H9 (cell line): ENCODE measurements around the gene ANGPT4. TPM values are rescaled to one million over a fixed set of nuclear protein-coding genes. Genes with fewer than 3 reads are reported as not detected.

Source experiments
- DNase-seq: peaks from one replicate; pipeline ENCODE4 v3.0.0-alpha.2; 2017
- H2AFZ ChIP-seq: one replicate; pipeline ENCODE4 v1.6.1; 2013; ENCODE audit warnings: mild to moderate bottlenecking, low read length, control low read depth, moderate library complexity
- H2AK5ac ChIP-seq: 2 replicates; pipeline ENCODE4 v1.6.1; 2013; ENCODE audit warnings: low read length, control low read depth, mixed read lengths; ENCODE audit not compliant: insufficient read length
- H2BK120ac ChIP-seq: one replicate; pipeline ENCODE4 v1.6.1; 2013; ENCODE audit warnings: low read depth, mild to moderate bottlenecking, low read length, control low read depth, inconsistent platforms; ENCODE audit not compliant: poor library complexity, severe bottlenecking
- H2BK12ac ChIP-seq: 2 replicates; pipeline ENCODE4 v1.6.1; 2013; ENCODE audit warnings: low read length, control low read depth, mixed read lengths, low read depth; ENCODE audit not compliant: insufficient read length
- H2BK15ac ChIP-seq: 2 replicates; pipeline ENCODE4 v1.6.1; 2013; ENCODE audit warnings: low read depth, low read length, control low read depth
- H2BK20ac ChIP-seq: one replicate; pipeline ENCODE4 v1.6.1; 2013; ENCODE audit warnings: low read depth, mild to moderate bottlenecking, low read length, control low read depth, inconsistent platforms; ENCODE audit not compliant: poor library complexity, severe bottlenecking
- H2BK5ac ChIP-seq: 2 replicates; pipeline ENCODE4 v1.6.1; 2013; ENCODE audit warnings: low read length, control low read depth, mixed read lengths; ENCODE audit not compliant: insufficient read length
- H3K14ac ChIP-seq: 2 replicates; pipeline ENCODE4 v1.6.1; 2013; ENCODE audit warnings: low read length, control low read depth; ENCODE audit not compliant: insufficient read depth
- H3K18ac ChIP-seq: 2 replicates; pipeline ENCODE4 v1.6.1; 2013; ENCODE audit warnings: low read depth, mild to moderate bottlenecking, mixed read lengths, low read length, control low read depth; ENCODE audit not compliant: insufficient read length
- H3K23ac ChIP-seq: 2 replicates; pipeline ENCODE4 v1.6.1; 2013; ENCODE audit warnings: low read length, control low read depth, mixed read lengths, low read depth; ENCODE audit not compliant: insufficient read length
- H3K23me2 ChIP-seq: 2 replicates; pipeline ENCODE4 v1.6.1; 2013; ENCODE audit warnings: low read depth, mild to moderate bottlenecking, mixed read lengths, low read length, control low read depth; ENCODE audit not compliant: insufficient read length, poor library complexity, severe bottlenecking
- H3K27ac ChIP-seq: 2 replicates; pipeline ENCODE4 v1.5.1; 2013; ENCODE audit warnings: low read length, control low read depth, mixed read lengths, low read depth; ENCODE audit not compliant: insufficient read length
- H3K27me3 ChIP-seq: 2 replicates; pipeline ENCODE4 v1.6.1; 2013; ENCODE audit warnings: low read length, control low read depth, inconsistent platforms; ENCODE audit not compliant: insufficient read depth
- H3K4ac ChIP-seq: 2 replicates; pipeline ENCODE4 v1.6.1; 2013; ENCODE audit warnings: low read depth, mild to moderate bottlenecking, control low read depth, inconsistent platforms, low read length, moderate library complexity
- H3K4me1 ChIP-seq: 2 replicates; pipeline ENCODE4 v1.6.1; 2013; ENCODE audit warnings: low read length, control low read depth, inconsistent platforms; ENCODE audit not compliant: insufficient read depth
- H3K4me2 ChIP-seq: 2 replicates; pipeline ENCODE4 v1.6.1; 2013; ENCODE audit warnings: low read length, control low read depth, mixed read lengths; ENCODE audit not compliant: insufficient read length, insufficient read depth
- H3K56ac ChIP-seq: 2 replicates; pipeline ENCODE4 v1.6.1; 2013; ENCODE audit warnings: low read depth, mild to moderate bottlenecking, mixed read lengths, low read length, control low read depth; ENCODE audit not compliant: insufficient read length
- H3K79me1 ChIP-seq: 2 replicates; pipeline ENCODE4 v1.6.1; 2013; ENCODE audit warnings: low read depth, mild to moderate bottlenecking, moderate library complexity, low read length, control low read depth, inconsistent platforms; ENCODE audit not compliant: insufficient read depth, poor library complexity, severe bottlenecking
- H3K79me2 ChIP-seq: 2 replicates; pipeline ENCODE4 v1.6.1; 2013; ENCODE audit warnings: low read length, control low read depth, inconsistent platforms; ENCODE audit not compliant: insufficient read depth
- H3K9ac ChIP-seq: 2 replicates; pipeline ENCODE4 v1.6.1; 2013; ENCODE audit warnings: low read length, control low read depth, mixed read lengths; ENCODE audit not compliant: insufficient read length; ENCODE audit errors: extremely low read depth
- H3K9me3 ChIP-seq: one replicate; pipeline ENCODE4 v1.6.1; 2013; ENCODE audit warnings: low read depth, low read length, inconsistent platforms; ENCODE audit not compliant: control insufficient read depth
- H3T11ph ChIP-seq: one replicate; pipeline ENCODE4 v1.6.1; 2013; ENCODE audit warnings: mild to moderate bottlenecking, low read length, control low read depth, inconsistent platforms
- H4K20me1 ChIP-seq: one replicate; pipeline ENCODE4 v1.6.1; 2013; ENCODE audit not compliant: control insufficient read depth, insufficient read length, insufficient read depth
- H4K5ac ChIP-seq: 2 replicates; pipeline ENCODE4 v1.6.1; 2013; ENCODE audit warnings: low read depth, mild to moderate bottlenecking, mixed read lengths, low read length, control low read depth; ENCODE audit not compliant: insufficient read length
- H4K8ac ChIP-seq: replicated peaks from 2 replicates; pipeline ENCODE4 v1.6.1; 2013; ENCODE audit warnings: low read length, control low read depth, mixed read lengths, low read depth; ENCODE audit not compliant: insufficient read length
- H4K91ac ChIP-seq: 2 replicates; pipeline ENCODE4 v1.6.1; 2013; ENCODE audit warnings: low read depth, mild to moderate bottlenecking, moderate library complexity, mixed read lengths, low read length, control low read depth; ENCODE audit not compliant: insufficient read length
- H3K27ac Mint-ChIP-seq, 3 experiments: 2 replicates in 2 of 3; 3 replicates in 1 of 3; pipeline ENCODE4 v1.8.0; 2020 to 2021; ENCODE audit warnings: mixed read lengths in 3 of 3, mild to moderate bottlenecking in 1 of 3, moderate library complexity in 1 of 3
- H3K27me3 Mint-ChIP-seq: 2 replicates; pipeline ENCODE4 v1.8.0; 2021; ENCODE audit warnings: low read depth, mild to moderate bottlenecking, moderate library complexity, mixed read lengths
- H3K36me3 Mint-ChIP-seq, 3 experiments: 2 replicates in 2 of 3; 3 replicates in 1 of 3; pipeline ENCODE4 v1.8.0; 2020 to 2021; ENCODE audit warnings: low read depth in 3 of 3, mixed read lengths in 3 of 3; ENCODE audit not compliant: insufficient read depth in 1 of 3
- H3K4me1 Mint-ChIP-seq, 2 experiments: 2 replicates each; pipeline ENCODE4 v1.8.0; 2020; ENCODE audit warnings: mixed read lengths in 2 of 2
- H3K4me3 Mint-ChIP-seq, 2 experiments: 2 replicates in 1 of 2; 3 replicates in 1 of 2; pipeline ENCODE4 v1.8.0; 2020 to 2021; ENCODE audit warnings: mild to moderate bottlenecking in 2 of 2, mixed read lengths in 2 of 2, moderate library complexity in 1 of 2
- H3K9me3 Mint-ChIP-seq, 2 experiments: 2 replicates in 1 of 2; 3 replicates in 1 of 2; pipeline ENCODE4 v1.8.0; 2020; ENCODE audit warnings: mild to moderate bottlenecking in 2 of 2, mixed read lengths in 2 of 2, moderate library complexity in 1 of 2
- CTCF ChIP-seq: fragments of 200-600 bp; sonication (generic); conservative IDR thresholded peaks from 3 replicates; pipeline ENCODE4 v1.8.0; 2021; ENCODE audit warnings: antibody characterized with exemption, mild to moderate bottlenecking
- WGBS: extraction: QIAGEN DNeasy Blood & Tissue Kit; methylation state at CpG from one replicate; pipeline ENCODE4 v1.1.7; 2013; ENCODE audit warnings: missing lambda C conversion rate, low lambda C conversion rate, mixed read lengths; ENCODE audit not compliant: insufficient read length; ENCODE audit errors: extremely low coverage; 5-methylcytosine and 5-hydroxymethylcytosine counted together
- total RNA-seq: library from RNA; stranded (reverse); gene quantifications from 2 replicates; pipeline ENCODE4 v1.2.1, GENCODE V29; 2021

The ANGPT4 gene
- total RNA-seq, 1 experiment from 2014 or later: 0.11 TPM

- H3K27ac Mint-ChIP-seq: no peak overlapping the region; a peak in 1 of 7 replicates
- H2AFZ ChIP-seq: no peak overlapping the region
- no peak for DNase-seq
Observed at GRCh38 chr20:854601-855000, 61.5 kb downstream of the ANGPT4 start.

More at GRCh38 chr20:854601-855000, 61.5 kb downstream of the ANGPT4 start:
- H3K4ac ChIP-seq: no peak overlapping the region
- H3K23ac ChIP-seq: no peak overlapping the region
- no peaks in the 10 kb centered on the region for H3K9me3 Mint-ChIP-seq
- H2BK15ac ChIP-seq: no peak overlapping the region
- no peak overlapping the region for H3K14ac ChIP-seq
- no peaks in the 10 kb centered on the region for H3K36me3 Mint-ChIP-seq
- no peaks in the 10 kb centered on the region for H3K9me3 ChIP-seq
- no peaks in the 10 kb centered on the region for H3K23me2 ChIP-seq
- H3K4me3 Mint-ChIP-seq: no peak overlapping the region
- no peaks in the 10 kb centered on the region for H3K79me2 ChIP-seq
- H3K4me2 ChIP-seq: no peak overlapping the region
- no peaks in the 10 kb centered on the region for H3K4me1 ChIP-seq
- H4K20me1 ChIP-seq: no peaks in the 10 kb centered on the region
- H2AK5ac ChIP-seq: no peak overlapping the region
- H3K18ac ChIP-seq: no peak overlapping the region
- H2BK5ac ChIP-seq: no peak overlapping the region
- H2BK12ac ChIP-seq: no peak overlapping the region
- H3K27me3 Mint-ChIP-seq: no peaks in the 10 kb centered on the region
- no peaks in the 10 kb centered on the region for H3K79me1 ChIP-seq
- no peak overlapping the region for H3K56ac ChIP-seq
- no peak overlapping the region for H2BK20ac ChIP-seq
- H2BK120ac ChIP-seq: no peak overlapping the region
- no peak overlapping the region for H3K9ac ChIP-seq
- no peak overlapping the region for H4K91ac ChIP-seq
- no peak overlapping the region for H4K5ac ChIP-seq
- WGBS: no CpG with 5 or more reads among the region's 6 CpGs
- no peak overlapping the region for H3K27ac ChIP-seq
- H3T11ph ChIP-seq: no peak overlapping the region
- no peaks in the 10 kb centered on the region for H3K27me3 ChIP-seq
- no peak overlapping the region for H4K8ac ChIP-seq
- peaks cover 6 to 7% of the 10 kb centered on the region in 2 experiments; a peak in 3 of 4 replicates for H3K4me1 Mint-ChIP-seq
- no peak for TF ChIP-seq CTCF
